ENCODE measurements around the gene ADM5.
"Not testable (repeated sequence)": the region's sequence is repeated elsewhere in the genome, so short reads cannot be mapped to it uniquely, and the experiment has no call there.

ADM5 gene

GRCh38 chr19:49704888-49705642, 15.7 kb downstream of the ADM5 start:
- no peak for DNase-seq

DNA sequence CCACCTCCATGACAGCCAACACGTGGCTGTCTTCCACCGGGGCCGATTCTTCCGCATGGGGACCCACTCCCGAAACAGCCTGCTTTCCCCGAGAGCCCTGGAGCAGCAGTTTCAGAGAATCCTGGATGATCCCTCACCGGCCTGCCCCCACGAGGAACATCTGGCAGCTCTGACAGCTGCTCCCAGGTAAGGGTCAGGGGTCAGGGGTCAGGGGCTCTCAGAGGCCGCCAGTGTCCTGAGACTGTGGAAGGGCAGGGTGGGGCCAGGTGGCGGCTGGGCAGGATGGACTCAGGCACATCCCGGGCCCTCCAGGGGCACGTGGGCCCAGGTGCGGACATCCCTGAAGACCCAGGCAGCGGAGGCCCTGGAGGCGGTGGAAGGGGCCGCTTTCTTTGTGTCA, 16.5 kb downstream of the ADM5 start:
- no peak for DNase-seq

DNA sequence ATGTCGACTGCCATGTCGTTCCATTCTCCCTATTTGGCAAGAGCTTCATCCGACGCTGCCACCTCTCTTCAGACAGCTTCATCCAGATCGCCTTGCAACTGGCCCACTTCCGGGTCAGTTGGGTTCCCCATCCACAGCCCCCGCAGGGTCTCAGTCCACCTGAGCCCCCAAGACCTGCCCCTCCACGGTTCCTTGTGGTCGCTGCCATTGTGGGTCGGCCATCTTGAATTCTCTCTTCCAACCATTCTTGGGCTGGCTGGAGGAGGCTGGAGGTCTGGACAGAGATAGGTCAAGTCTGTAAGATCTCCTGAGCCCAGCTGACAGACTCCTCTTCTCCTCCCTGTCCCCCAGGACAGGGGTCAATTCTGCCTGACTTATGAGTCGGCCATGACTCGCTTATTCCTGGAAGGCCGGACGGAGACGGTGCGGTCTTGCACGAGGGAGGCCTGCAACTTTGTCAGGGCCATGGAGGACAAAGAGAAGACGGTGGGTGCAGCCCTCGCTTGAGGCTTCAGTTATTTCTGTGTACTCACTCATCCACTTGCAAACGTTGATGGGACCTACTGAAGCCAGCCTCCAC, 21.1 kb downstream of the ADM5 start:
- DNase-seq = no peak

- no peak for DNase-seq
These were observed 23.0 kb downstream of the ADM5 start for GRCh38 chr19:49712397-49712859.

DNA sequence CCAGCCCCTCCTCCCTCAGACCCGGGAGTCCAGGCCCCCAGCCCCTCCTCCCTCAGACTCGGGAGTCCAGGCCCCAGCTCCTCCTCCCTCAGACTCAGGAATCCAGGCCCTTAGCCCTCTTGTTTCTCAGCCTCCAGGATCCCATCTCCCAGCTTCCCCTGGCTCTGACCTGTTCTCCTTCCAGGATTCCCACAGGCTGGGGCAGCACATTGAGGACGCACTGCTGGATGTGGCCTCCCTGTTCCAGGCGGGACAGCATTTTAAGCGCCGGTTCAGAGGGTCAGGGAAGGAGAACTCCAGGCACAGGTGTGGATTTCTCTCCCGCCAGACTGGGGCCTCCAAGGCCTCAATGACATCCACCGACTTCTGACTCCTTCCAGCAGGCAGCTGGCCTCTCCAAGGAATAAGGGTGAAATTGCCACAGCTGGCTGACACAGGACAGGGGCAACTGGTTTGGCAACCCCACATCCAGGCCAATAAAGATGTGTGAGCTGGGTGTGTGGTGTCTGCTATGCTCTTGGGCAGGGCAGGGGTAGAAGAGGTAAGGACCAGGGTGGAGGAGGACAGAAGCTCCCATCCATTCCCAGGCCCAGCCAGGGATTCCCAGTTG, 23.9 kb downstream of the ADM5 start:
- DNase-seq = no peak

GRCh38 chr19:49716154-49716553, 26.8 kb downstream of the ADM5 start:
- DNase-seq = no peak

- DNase-seq = no peak
These were observed 29.1 kb downstream of the ADM5 start for GRCh38 chr19:49718511-49718910.

DNA sequence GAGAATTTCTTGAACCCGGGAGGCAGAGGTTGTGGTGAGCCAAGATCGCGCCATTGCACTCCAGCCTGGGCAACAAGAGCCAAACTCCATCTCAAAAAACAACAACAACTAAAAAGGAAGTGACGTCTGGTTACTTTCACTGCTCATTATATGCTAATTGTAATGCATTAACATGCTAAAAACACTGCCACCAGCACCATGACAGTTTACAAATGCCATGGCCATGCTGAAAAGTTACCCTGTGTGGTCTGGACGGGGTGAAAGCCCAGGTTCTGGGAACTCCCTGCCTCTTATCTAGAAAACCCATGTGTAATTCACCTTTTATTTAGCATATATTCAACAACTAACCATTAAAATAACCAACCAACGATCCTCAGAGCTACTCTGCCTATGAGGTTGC, 29.6 kb downstream of the ADM5 start:
- DNase-seq = no peak

DNA sequence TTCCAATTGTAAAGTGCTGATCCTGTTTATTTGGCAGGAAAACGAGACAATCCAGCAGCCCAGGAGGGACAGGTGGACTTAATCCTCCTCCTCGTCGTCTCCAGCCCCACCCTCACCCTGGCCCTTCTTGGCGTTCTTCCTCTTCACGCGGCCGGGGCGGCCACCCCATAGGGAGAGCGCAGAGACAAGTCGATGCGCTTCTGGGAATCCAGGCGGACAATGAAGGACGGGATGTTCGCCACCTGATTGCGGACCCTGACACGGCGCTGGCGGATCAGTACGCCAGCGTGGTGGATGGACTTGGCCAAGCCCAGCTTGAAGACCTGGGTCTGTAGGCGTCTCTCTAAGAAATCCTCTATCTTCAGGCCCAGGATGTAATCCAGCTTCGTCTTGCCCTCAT, 30.0 kb downstream of the ADM5 start:
- not testable (repeated sequence) for DNase-seq

DNA sequence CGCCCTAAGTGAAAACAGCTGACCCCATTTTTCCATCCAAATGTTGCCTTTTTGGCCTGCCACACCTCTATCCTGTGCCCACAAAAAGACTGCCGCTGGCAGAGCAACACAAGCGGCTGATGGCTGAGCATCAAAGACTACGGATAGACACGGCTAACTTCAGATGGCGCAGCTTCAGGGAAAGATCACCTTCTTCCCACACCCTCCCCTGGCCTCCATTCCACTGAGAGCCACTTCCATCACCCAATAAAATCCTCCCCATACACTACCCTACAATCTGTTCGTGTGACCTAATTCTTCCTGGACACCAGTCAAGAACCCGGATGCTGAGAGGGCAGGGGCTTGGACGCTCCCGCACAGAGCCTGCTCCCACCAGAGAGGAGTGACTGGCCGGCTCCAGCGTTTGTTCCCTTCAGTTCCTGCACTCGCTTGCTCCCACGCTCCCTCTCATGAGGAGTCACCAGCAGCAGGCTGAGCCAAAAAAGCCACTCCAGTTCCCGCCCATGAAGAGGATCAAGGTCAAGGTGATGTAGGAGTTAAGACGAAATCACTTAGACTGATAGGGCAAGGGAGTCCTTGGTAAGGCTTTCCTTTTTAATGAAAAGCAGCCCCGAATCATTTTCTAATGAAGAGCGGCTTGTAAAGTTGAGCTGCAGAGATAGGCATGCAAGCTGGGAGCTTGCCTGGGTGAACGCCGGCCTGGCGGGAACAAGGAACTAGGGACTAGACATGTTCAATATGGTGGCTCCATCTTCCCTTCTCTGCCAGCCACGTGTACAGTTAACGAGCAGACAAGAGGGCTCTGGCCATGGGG, 38.0 kb downstream of the ADM5 start:
- DNase-seq = no peak

GRCh38 chr19:49730166-49730565, 40.8 kb downstream of the ADM5 start:
- no peak for DNase-seq

DNA sequence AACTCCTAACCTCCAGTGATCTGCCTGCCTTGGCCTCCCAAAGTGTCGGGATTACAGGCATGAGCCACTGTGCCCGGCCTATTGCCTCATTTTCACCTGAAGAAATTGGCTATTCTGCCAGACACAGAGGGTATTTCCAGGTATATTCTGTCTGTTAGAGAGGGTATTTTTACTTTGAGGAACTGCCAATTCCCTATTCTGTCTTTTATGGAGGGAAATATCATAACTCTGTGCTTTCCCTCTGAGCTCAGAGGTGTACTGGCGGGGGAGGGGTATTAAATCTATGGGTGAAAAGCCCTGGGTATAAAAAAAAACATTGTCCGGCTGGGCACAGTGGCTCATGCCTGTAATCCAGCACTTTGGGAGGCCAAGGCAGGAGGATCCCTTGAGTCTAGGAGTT, 48.9 kb downstream of the ADM5 start:
- DNase-seq = no peak

DNA sequence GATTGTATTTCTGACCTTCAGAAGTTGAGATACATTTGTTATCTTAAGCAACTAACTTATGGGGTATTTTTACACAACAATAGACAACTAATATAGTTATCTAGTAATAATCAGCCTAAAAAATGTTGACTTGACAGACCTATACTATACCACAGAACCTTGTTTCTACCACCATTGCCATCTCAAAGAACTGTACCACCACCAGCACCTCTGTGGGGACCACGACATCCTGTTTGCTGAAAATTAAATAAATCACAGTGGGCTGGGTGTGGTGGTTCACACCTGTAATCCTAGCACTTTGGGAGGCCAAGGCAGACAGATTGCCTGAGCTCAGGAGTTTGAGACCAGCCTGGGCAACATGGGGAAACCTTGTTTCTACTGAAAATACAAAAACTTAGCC, 49.7 kb downstream of the ADM5 start:
- DNase-seq = no peak

GRCh38 chr19:49739933-49740332, 50.5 kb downstream of the ADM5 start:
- no peak for DNase-seq

All from RPMI8226 (cell line).